HEK293T (cell line): ENCODE measurements around the gene HOXD11.
A peak's percentile ranks its signal among the peaks of the same experiment; 100 is the strongest.

Experiments
- CTCF ChIA-PET: fragments of 350-600 bp; formaldehyde crosslinking; extraction: SDS; loops from one replicate; lab custom pipeline; 2021; ENCODE audit warnings: antibody characterized with exemption, inconsistent platforms; lab: Yijun Ruan, JAX
- POLR2A ChIA-PET: fragments of 350-600 bp; formaldehyde crosslinking; extraction: SDS; loops from one replicate; lab custom pipeline; 2020; ENCODE audit warnings: antibody characterized with exemption, inconsistent platforms; lab: Yijun Ruan, JAX
- DNase-seq: peaks from one replicate; pipeline ENCODE4 v3.0.0; 2012; ENCODE audit warnings: mixed read lengths; ENCODE audit errors: extremely low spot score
- ARNT ChIP-seq: fragments of 450-650 bp; IDR thresholded peaks from 2 replicates; pipeline ENCODE4 v1.6.1; 2017; ENCODE audit warnings: mild to moderate bottlenecking
- BHLHE40 ChIP-seq: fragments of 450-650 bp; IDR thresholded peaks from 2 replicates; pipeline ENCODE4 v1.6.1; 2016; ENCODE audit warnings: mild to moderate bottlenecking, moderate library complexity, borderline replicate concordance
- CTBP1 ChIP-seq: fragments of 450-650 bp; IDR thresholded peaks from 2 replicates; pipeline ENCODE4 v1.6.1; 2016; ENCODE audit warnings: borderline replicate concordance
- ELF4 ChIP-seq: fragments of 450-650 bp; IDR thresholded peaks from 2 replicates; pipeline ENCODE4 v1.6.1; 2017; ENCODE audit warnings: antibody characterized with exemption
- FOXA1 ChIP-seq: fragments of 450-650 bp; IDR thresholded peaks from 2 replicates; pipeline ENCODE4 v1.6.1; 2016; ENCODE audit warnings: mild to moderate bottlenecking
- FOXK2 ChIP-seq: fragments of 450-650 bp; IDR thresholded peaks from 2 replicates; pipeline ENCODE4 v1.6.1; 2016; ENCODE audit warnings: mild to moderate bottlenecking
- FOXM1 ChIP-seq: fragments of 450-650 bp; IDR thresholded peaks from 2 replicates; pipeline ENCODE4 v1.6.1; 2017; ENCODE audit warnings: mild to moderate bottlenecking, borderline replicate concordance
- HDGF ChIP-seq: fragments of 450-650 bp; IDR thresholded peaks from 2 replicates; pipeline ENCODE4 v1.6.1; 2017; ENCODE audit warnings: antibody characterized with exemption, borderline replicate concordance
- L3MBTL2 ChIP-seq: fragments of 450-650 bp; conservative IDR thresholded peaks from 2 replicates; pipeline ENCODE4 v1.6.1; 2016; ENCODE audit warnings: mild to moderate bottlenecking
- LEF1 ChIP-seq: fragments of 450-650 bp; IDR thresholded peaks from 2 replicates; pipeline ENCODE4 v1.6.1; 2017; ENCODE audit warnings: mild to moderate bottlenecking, borderline replicate concordance
- NFRKB ChIP-seq: fragments of 450-650 bp; IDR thresholded peaks from 2 replicates; pipeline ENCODE4 v1.6.1; 2016; ENCODE audit warnings: mild to moderate bottlenecking, moderate library complexity
- SP1 ChIP-seq: fragments of 450-650 bp; IDR thresholded peaks from 2 replicates; pipeline ENCODE4 v1.6.1; 2017
- SUZ12 ChIP-seq: fragments of 450-650 bp; IDR thresholded peaks from 2 replicates; pipeline ENCODE4 v1.6.1; 2016; ENCODE audit warnings: mild to moderate bottlenecking
- TARDBP ChIP-seq: fragments of 450-650 bp; IDR thresholded peaks from 2 replicates; pipeline ENCODE4 v1.6.1; 2016
- ZNF384 ChIP-seq: fragments of 450-650 bp; IDR thresholded peaks from 2 replicates; pipeline ENCODE4 v1.6.1; 2016
- TF ChIP-seq, protein P1 (sequence below): fragments of 450-650 bp; IDR thresholded peaks from 2 replicates; pipeline ENCODE4 v1.6.1; 2016

The HOXD11 gene

DNA sequence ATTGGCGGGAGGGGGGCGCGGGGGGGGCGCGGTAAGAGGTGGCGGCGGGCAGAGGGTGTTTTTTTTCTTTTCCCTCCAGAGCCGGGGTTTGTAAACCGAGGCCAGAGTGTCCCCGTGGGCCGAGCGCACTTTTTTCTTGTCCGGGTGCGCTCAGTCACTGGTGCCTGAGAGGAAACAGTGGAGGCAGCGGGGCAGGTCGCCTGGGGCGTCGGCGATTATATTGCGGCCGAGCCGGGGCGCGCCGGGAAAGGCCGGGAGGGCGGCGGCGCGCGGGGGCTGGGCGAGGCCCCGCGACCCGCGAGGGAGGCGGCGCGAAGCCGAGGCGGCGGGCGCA lies 22.7 kb downstream of the HOXD11 start:
- POLR2A ChIA-PET: interaction anchor here (1.3 to 5.4 kb wide), 3 partner anchors 24 to 507 kb away, joined by 3 to 35 read pairs (median 5); partner anchors contain the start of gene HOXD11
- CTCF ChIA-PET: interaction anchor here (0.6 to 1.0 kb wide), 2 partner anchors 28 to 507 kb away, joined by 3 to 4 read pairs; no protein-coding TSS in a partner anchor
- no peak for TF ChIP-seq ELF4
- TF ChIP-seq FOXM1: 0 out of 2 replicates have a peak, but pooled peaks have one; percentile 48
- no peak for TF ChIP-seq LEF1
- DNase-seq: no peak

- DNase-seq: peak; percentile 59
- CTCF ChIA-PET: interaction anchor here (0.6 to 2.8 kb wide), 6 partner anchors 10 to 521 kb away, joined by 3 to 13 read pairs (median 4); no protein-coding TSS in a partner anchor
- TF ChIP-seq FOXK2 (no peak), HDGF (no peak), TARDBP (no peak), L3MBTL2 (no peak), ARNT (peak; percentile 77), CTBP1 (peak; percentile 90), FOXM1 (peak; percentile 83; the same call in 1 of the 2 replicates), ZNF384 (peak; percentile 90; the same call in 1 of the 2 replicates)
- TF ChIP-seq, protein P1, sequence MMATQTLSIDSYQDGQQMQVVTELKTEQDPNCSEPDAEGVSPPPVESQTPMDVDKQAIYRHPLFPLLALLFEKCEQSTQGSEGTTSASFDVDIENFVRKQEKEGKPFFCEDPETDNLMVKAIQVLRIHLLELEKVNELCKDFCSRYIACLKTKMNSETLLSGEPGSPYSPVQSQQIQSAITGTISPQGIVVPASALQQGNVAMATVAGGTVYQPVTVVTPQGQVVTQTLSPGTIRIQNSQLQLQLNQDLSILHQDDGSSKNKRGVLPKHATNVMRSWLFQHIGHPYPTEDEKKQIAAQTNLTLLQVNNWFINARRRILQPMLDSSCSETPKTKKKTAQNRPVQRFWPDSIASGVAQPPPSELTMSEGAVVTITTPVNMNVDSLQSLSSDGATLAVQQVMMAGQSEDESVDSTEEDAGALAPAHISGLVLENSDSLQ: peak; percentile 94
- POLR2A ChIA-PET: interaction anchor here (0.6 to 5.4 kb wide), 8 partner anchors 9 to 1002 kb away, joined by 3 to 35 read pairs (median 4); partner anchors contain the start of gene HOXD11
Measured at GRCh38 chr2:176130147-176130956, 23.3 kb downstream of the HOXD11 start.

DNA sequence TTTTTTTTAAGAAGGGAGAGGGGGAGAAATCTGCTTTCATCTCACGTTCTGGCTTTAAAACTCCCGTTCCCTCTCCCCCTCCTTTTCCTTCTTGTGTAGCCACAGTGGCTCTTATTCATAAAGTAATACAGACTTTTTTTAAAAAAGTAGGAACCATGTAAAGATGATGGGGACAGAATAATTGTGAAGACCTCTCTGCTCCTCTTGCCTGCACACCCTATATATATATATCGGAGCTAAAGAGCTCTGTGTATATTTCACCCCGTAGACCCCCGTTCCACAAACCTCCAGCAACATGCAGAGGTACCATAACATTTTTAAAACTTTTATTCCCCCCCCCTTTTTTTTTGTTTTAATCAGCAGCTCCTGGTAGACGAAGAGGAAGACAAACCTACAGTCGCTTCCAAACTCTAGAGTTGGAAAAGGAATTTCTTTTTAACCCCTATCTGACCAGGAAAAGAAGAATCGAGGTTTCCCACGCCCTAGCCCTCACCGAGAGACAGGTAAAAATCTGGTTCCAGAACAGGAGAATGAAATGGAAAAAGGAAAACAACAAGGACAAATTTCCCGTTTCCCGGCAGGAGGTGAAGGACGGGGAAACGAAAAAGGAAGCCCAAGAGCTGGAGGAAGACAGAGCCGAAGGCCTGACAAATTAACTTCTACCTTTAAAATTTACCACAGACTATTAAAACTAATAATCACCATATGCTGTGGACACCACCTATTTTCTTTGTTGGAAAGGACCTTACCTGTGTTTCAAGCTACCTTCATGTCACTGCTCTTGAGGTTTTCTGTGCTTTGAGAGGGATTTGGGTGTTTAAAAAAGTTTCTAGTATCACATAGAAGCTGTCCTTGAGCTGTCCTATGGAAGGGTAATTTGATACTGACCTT lies 24.1 kb downstream of the HOXD11 start:
- POLR2A ChIA-PET: interaction anchor here (0.6 to 5.4 kb wide), 9 partner anchors 8 to 1001 kb away, joined by 3 to 35 read pairs (median 4); partner anchors contain the start of genes HOXD11 and HOXD13
- TF ChIP-seq FOXA1 (no peak), FOXM1 (no peak), ARNT (no peak)
- CTCF ChIA-PET: interaction anchor here (0.6 to 2.8 kb wide), 10 partner anchors 9 to 521 kb away, joined by 3 to 13 read pairs (median 4); no protein-coding TSS in a partner anchor
- no peak for DNase-seq

DNA sequence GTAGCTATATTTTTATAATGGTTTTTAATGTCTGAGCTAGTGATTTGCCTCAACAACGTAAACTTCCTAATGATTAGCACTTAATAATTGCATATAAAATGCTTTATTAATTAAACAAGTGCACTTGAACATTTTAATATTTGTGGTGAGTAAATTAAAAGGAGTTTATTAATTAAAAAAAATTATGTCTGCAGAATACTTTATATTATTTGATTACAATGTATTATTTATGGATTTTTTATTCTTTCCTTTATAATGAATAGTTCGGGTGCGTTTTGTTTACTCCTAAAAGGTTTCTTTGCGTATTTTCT lies 24.7 kb downstream of the HOXD11 start:
- DNase-seq: no peak
- ChIA-PET POLR2A (interaction anchor here (1.3 to 5.4 kb wide), 3 partner anchors 26 to 39 kb away, joined by 4 to 35 read pairs (median 8); partner anchors contain the start of genes HOXD11 and HOXD13), CTCF (interaction anchor here (0.6 to 2.8 kb wide), 5 partner anchors 9 to 520 kb away, joined by 4 to 13 read pairs (median 6); no protein-coding TSS in a partner anchor)
- TF ChIP-seq FOXA1: no peak
- TF ChIP-seq SP1: no peak
- no peak for TF ChIP-seq ELF4
- no peak for TF ChIP-seq FOXM1
- TF ChIP-seq FOXK2: no peak
- no peak for TF ChIP-seq TARDBP
- TF ChIP-seq, protein P1: no peak
- no peak for TF ChIP-seq L3MBTL2
- TF ChIP-seq LEF1: no peak
- TF ChIP-seq NFRKB: no peak
- TF ChIP-seq ZNF384: no peak
- no peak for TF ChIP-seq SUZ12

GRCh38 chr2:176132205-176133171 lies 25.4 kb downstream of the HOXD11 start:
- DNase-seq: no peak
- TF ChIP-seq FOXK2 (no peak), HDGF (no peak), NFRKB (no peak), BHLHE40 (no peak), L3MBTL2 (no peak), ZNF384 (peak; percentile 73)
- ChIA-PET CTCF (interaction anchor here (0.6 to 2.8 kb wide), 8 partner anchors 8 to 519 kb away, joined by 3 to 13 read pairs (median 4); no protein-coding TSS in a partner anchor), POLR2A (interaction anchor here (1.3 to 5.4 kb wide), 3 partner anchors 27 to 40 kb away, joined by 4 to 35 read pairs (median 8); partner anchors contain the start of genes HOXD11 and HOXD13)

DNA sequence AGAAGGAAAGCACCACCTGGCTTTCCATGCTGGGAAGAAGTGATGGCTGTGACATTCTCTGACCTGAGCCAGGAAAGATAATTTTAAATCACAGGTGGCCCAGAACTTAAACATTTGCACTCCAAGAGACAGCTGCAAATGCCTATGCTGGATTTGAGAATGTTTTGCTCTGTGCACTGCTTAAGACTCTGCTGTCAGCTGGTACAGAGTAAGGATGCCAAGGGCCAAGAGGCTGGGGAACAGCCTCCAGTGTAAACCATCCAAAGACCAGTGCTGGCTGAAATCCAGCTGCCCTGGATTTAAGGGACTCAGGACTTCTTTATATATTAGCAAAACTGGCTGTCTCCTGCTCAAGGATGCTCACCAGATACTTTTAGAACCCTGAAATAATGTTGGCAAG lies 26.3 kb downstream of the HOXD11 start:
- no peak for TF ChIP-seq ZNF384
- no peak for TF ChIP-seq CTBP1
- no peak for TF ChIP-seq FOXM1
- TF ChIP-seq L3MBTL2: no peak
- no peak for TF ChIP-seq LEF1
- TF ChIP-seq NFRKB: no peak
- TF ChIP-seq FOXA1: no peak
- no peak for TF ChIP-seq ARNT
- no peak for TF ChIP-seq ELF4
- TF ChIP-seq BHLHE40: no peak
- TF ChIP-seq HDGF: no peak
- no peak for TF ChIP-seq TARDBP
- DNase-seq: no peak
- ChIA-PET CTCF (interaction anchor here (0.9 kb wide), 3 partner anchors 30 to 421 kb away, joined by 3 to 5 read pairs (median 3); no protein-coding TSS in a partner anchor), POLR2A (interaction anchor here (5.4 kb wide), 1 partner anchor 28 kb away, joined by 35 read pairs; the partner anchor contains the start of gene HOXD11)
